GM19043 (cell line): Measurements from ENCODE around the gene PNKD.
"Not testable (repeated sequence)": the region's sequence is repeated elsewhere in the genome, so short reads cannot be mapped to it uniquely, and the experiment has no call there.

Source experiments
- ATAC-seq: cut with Tn5 transposase; IDR thresholded peaks from one replicate; pipeline ENCODE4 v1.9.1; 2021; ENCODE audit warnings: low read depth; ENCODE audit not compliant: unreplicated experiment

The PNKD gene

GRCh38 chr2:218314764-218315163, 44.4 kb downstream of the PNKD start:
- not testable (repeated sequence) for ATAC-seq

- ATAC-seq = no peak
Observed at GRCh38 chr2:218315397-218315796, 45.1 kb downstream of the PNKD start.

- no peak for ATAC-seq
Observed at GRCh38 chr2:218317303-218317630, 46.9 kb downstream of the PNKD start.

GRCh38 chr2:218317835-218318234, 47.5 kb downstream of the PNKD start:
- ATAC-seq = no peak

- ATAC-seq = no peak
Observed at GRCh38 chr2:218318241-218318640, 47.9 kb downstream of the PNKD start.

GRCh38 chr2:218319813-218320365, 49.6 kb downstream of the PNKD start:
- ATAC-seq = no peak

GRCh38 chr2:218320704-218321336, 50.5 kb downstream of the PNKD start:
- ATAC-seq = no peak

- ATAC-seq = peak; percentile 69
Observed at GRCh38 chr2:218322768-218323525, 52.6 kb downstream of the PNKD start.

GRCh38 chr2:218323526-218324472, 53.5 kb downstream of the PNKD start:
- no peak for ATAC-seq

GRCh38 chr2:218325566-218326160, 55.3 kb downstream of the PNKD start:
- no peak for ATAC-seq

- no peak for ATAC-seq
Observed at GRCh38 chr2:218326315-218326714, 56.0 kb downstream of the PNKD start.

GRCh38 chr2:218327451-218328210, 57.3 kb downstream of the PNKD start:
- no peak for ATAC-seq

GRCh38 chr2:218328294-218328693, 58.0 kb downstream of the PNKD start:
- no peak for ATAC-seq

- ATAC-seq = peak; percentile 33
Observed at GRCh38 chr2:218329027-218329825, 58.9 kb downstream of the PNKD start.

- peak; percentile 34 for ATAC-seq
Observed at GRCh38 chr2:218329826-218330593, 59.7 kb downstream of the PNKD start.

- ATAC-seq = no peak
Observed at GRCh38 chr2:218331745-218332144, 61.4 kb downstream of the PNKD start.

- no peak for ATAC-seq
Observed at GRCh38 chr2:218332288-218332687, 62.0 kb downstream of the PNKD start.

- ATAC-seq = no peak
Observed at GRCh38 chr2:218332920-218333645, 62.8 kb downstream of the PNKD start.
